ENCODE measurements around the gene CAPZB.

Gene CAPZB

DNA sequence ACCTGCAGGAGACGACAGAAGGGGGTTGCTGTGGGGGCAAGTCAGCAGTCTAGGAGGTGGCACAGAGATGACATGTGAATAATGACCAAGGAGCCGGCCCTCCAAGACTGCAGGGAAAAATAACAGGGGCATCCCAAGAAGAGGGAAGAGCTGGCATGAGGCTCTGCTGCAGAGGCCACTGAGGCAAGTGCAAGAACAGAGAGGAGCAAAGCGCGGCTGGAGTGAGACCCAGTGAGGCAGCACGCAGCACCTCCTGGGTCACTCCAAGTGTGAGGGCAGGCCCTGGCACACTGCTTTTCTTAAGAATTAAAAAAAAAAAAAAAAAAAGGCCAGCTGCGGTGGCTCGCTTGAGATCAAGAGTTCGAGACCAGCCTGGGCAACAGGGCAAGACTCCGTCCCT is 93.1 kb downstream of the CAPZB start:
- Histone ChIP-seq H4K20me1 (ENCODE audit: insufficient read depth, low read length) (no peaks in the 10 kb centered on the region), H3K27me3 (ENCODE audit: insufficient read depth, low read length) (no peaks in the 10 kb centered on the region), H3K4me3 (ENCODE audit: low read depth, low read length, poor library complexity, severe bottlenecking) (no peak overlapping the region), H3K36me3 (ENCODE audit: insufficient read depth, low read length) (no peaks in the 10 kb centered on the region), H3K4me2 (ENCODE audit: low read length) (peak overlapping the region; percentile 45; the same call in 1 of the 2 replicates), H3F3A (ENCODE audit: insufficient read depth, low read length) (no peaks in the 10 kb centered on the region), H3K79me2 (ENCODE audit: insufficient read depth, low read length) (no peaks in the 10 kb centered on the region), H3K9ac (ENCODE audit: low read length) (peak overlapping the region; percentile 42; the same call in 1 of the 2 replicates), H3K4me1 (ENCODE audit: insufficient read depth, low read length, severe bottlenecking) (peaks cover 57% of the 10 kb centered on the region), H2AFZ (ENCODE audit: low read length) (no peak overlapping the region), H3K9me2 (ENCODE audit: low read depth, low read length) (no peaks in the 10 kb centered on the region), H3K27ac (ENCODE audit: low read depth, low read length, poor library complexity, severe bottlenecking) (peak overlapping the region; percentile 84), H3K9me3 (ENCODE audit: low read length) (no peaks in the 10 kb centered on the region)
- TF ChIP-seq, protein P1, sequence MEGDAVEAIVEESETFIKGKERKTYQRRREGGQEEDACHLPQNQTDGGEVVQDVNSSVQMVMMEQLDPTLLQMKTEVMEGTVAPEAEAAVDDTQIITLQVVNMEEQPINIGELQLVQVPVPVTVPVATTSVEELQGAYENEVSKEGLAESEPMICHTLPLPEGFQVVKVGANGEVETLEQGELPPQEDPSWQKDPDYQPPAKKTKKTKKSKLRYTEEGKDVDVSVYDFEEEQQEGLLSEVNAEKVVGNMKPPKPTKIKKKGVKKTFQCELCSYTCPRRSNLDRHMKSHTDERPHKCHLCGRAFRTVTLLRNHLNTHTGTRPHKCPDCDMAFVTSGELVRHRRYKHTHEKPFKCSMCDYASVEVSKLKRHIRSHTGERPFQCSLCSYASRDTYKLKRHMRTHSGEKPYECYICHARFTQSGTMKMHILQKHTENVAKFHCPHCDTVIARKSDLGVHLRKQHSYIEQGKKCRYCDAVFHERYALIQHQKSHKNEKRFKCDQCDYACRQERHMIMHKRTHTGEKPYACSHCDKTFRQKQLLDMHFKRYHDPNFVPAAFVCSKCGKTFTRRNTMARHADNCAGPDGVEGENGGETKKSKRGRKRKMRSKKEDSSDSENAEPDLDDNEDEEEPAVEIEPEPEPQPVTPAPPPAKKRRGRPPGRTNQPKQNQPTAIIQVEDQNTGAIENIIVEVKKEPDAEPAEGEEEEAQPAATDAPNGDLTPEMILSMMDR (IDR thresholded peaks at IDR 0.05; ENCODE audit: low read length): no peak
- TF ChIP-seq EZH2 (IDR thresholded peaks at IDR 0.05; ENCODE audit: borderline replicate concordance, low read length): no peak

DNA sequence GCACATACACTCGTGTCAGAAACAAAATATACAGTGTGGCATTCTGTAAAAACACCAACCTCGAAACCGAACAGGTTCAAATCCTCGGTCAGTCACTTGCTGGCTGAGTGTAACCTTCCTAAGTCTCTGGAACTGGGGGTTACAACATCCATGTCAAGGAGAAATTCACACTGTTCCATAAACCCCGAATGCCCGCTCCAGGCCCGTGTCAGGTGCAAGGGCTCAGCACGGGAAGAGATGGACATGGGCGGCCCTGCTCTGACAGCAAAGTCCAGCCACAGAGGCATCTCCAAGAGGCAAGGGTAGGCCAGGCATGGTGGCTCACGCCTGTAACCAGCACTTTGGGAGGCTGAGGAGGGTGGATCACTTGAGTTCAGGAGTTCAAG is 93.8 kb downstream of the CAPZB start:
- Histone ChIP-seq H3K4me1 (ENCODE audit: insufficient read depth, low read length, severe bottlenecking) (peaks cover 57% of the 10 kb centered on the region), H2AFZ (ENCODE audit: low read length) (no peak overlapping the region), H3K36me3 (ENCODE audit: insufficient read depth, low read length) (no peaks in the 10 kb centered on the region), H3K4me2 (ENCODE audit: low read length) (peak overlapping the region; percentile 45), H3K4me3 (ENCODE audit: low read depth, low read length, poor library complexity, severe bottlenecking) (peak overlapping the region; percentile 28), H3K27me3 (ENCODE audit: insufficient read depth, low read length) (no peaks in the 10 kb centered on the region), H3K27ac (ENCODE audit: low read depth, low read length, poor library complexity, severe bottlenecking) (peak overlapping the region; percentile 84), H3K9me2 (ENCODE audit: low read depth, low read length) (no peaks in the 10 kb centered on the region), H3K9me3 (ENCODE audit: low read length) (no peaks in the 10 kb centered on the region), H3F3A (ENCODE audit: insufficient read depth, low read length) (no peaks in the 10 kb centered on the region), H3K79me2 (ENCODE audit: insufficient read depth, low read length) (no peaks in the 10 kb centered on the region), H4K20me1 (ENCODE audit: insufficient read depth, low read length) (no peaks in the 10 kb centered on the region), H3K9ac (ENCODE audit: low read length) (peak overlapping the region; percentile 42; the same call in 1 of the 2 replicates)
- no peak for TF ChIP-seq EZH2 (IDR thresholded peaks at IDR 0.05; ENCODE audit: borderline replicate concordance, low read length)
- TF ChIP-seq, protein P1 (IDR thresholded peaks at IDR 0.05; ENCODE audit: low read length): peak; percentile 23; the same call in 1 of the 2 replicates

DNA sequence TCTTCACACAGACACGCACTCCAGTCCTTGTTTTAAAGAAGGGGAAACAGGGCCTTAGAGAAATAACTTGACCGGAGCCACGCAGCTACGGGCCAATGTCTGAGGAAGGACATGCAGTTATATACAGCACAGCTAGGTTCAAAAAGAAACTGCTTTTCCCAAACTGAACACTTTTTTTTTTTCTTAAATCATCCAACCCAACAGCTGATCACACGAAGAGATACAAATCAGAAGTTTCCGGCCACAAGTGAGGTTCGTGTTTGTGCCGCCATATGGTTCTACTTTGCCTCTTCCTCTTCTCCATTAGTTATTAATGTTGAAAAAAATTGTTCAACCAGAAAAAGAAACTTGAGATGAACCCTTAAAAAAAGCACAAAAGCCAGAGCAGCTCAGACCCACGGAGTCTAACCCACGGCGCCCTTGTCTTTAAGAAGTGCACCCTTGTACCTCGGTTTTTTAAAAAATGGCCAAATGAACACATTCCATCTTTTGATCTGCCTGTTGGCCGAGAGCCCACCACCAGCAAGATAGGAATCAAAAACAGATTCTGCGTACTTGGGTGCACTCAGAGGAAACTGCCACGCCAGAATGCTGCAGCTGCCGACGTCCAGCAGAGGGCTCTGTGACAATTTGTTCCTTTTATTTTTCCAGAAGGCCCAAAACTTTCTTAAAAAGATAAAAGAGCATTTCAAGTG is 94.3 kb downstream of the CAPZB start:
- no peaks in the 10 kb centered on the region for H3K27me3 ChIP-seq (ENCODE audit: insufficient read depth, low read length)
- no peaks in the 10 kb centered on the region for H4K20me1 ChIP-seq (ENCODE audit: insufficient read depth, low read length)
- TF ChIP-seq, protein P1 (IDR thresholded peaks at IDR 0.05; ENCODE audit: low read length): peak; percentile 98
- no peak for TF ChIP-seq EZH2 (IDR thresholded peaks at IDR 0.05; ENCODE audit: borderline replicate concordance, low read length)
- peaks cover 57% of the 10 kb centered on the region for H3K4me1 ChIP-seq (ENCODE audit: insufficient read depth, low read length, severe bottlenecking)
- peak overlapping the region; percentile 84 for H3K27ac ChIP-seq (ENCODE audit: low read depth, low read length, poor library complexity, severe bottlenecking)
- H2AFZ ChIP-seq (ENCODE audit: low read length): no peak overlapping the region
- H3K9ac ChIP-seq (ENCODE audit: low read length): peak overlapping the region; percentile 42; the same call in 1 of the 2 replicates
- H3K4me2 ChIP-seq (ENCODE audit: low read length): peak overlapping the region; percentile 45
- H3K36me3 ChIP-seq (ENCODE audit: insufficient read depth, low read length): no peaks in the 10 kb centered on the region
- H3K79me2 ChIP-seq (ENCODE audit: insufficient read depth, low read length): no peaks in the 10 kb centered on the region
- no peaks in the 10 kb centered on the region for H3K9me2 ChIP-seq (ENCODE audit: low read depth, low read length)
- peak overlapping the region; percentile 28 for H3K4me3 ChIP-seq (ENCODE audit: low read depth, low read length, poor library complexity, severe bottlenecking)
- no peaks in the 10 kb centered on the region for H3F3A ChIP-seq (ENCODE audit: insufficient read depth, low read length)
- H3K9me3 ChIP-seq (ENCODE audit: low read length): no peaks in the 10 kb centered on the region

Measured in OCI-LY1 (cell line).